Measurements from ENCODE around the gene NPTN.

DNA sequence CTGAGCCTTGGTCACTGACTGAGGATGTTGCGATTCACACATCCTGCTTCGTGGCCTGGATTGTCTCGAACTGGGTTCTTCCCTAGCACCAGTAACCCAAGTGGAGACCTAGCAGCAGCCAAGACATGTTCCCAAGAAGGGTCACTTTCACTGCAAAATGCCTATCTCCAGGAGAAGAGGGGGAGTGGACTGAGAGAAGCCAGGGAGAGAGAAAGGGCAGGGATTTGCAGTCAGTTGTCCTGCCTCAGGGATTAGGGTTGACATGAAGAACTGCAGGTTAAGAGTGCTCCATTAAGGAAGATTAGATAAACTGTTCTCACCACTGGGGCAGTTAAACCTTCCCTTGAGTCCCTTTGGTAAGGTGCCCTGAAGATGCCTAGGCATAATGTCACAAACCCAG is 45.3 kb upstream of the NPTN start:
- no peak for TF ChIP-seq POLR2A (IDR thresholded peaks at IDR 0.05)
- TF ChIP-seq, protein P1, sequence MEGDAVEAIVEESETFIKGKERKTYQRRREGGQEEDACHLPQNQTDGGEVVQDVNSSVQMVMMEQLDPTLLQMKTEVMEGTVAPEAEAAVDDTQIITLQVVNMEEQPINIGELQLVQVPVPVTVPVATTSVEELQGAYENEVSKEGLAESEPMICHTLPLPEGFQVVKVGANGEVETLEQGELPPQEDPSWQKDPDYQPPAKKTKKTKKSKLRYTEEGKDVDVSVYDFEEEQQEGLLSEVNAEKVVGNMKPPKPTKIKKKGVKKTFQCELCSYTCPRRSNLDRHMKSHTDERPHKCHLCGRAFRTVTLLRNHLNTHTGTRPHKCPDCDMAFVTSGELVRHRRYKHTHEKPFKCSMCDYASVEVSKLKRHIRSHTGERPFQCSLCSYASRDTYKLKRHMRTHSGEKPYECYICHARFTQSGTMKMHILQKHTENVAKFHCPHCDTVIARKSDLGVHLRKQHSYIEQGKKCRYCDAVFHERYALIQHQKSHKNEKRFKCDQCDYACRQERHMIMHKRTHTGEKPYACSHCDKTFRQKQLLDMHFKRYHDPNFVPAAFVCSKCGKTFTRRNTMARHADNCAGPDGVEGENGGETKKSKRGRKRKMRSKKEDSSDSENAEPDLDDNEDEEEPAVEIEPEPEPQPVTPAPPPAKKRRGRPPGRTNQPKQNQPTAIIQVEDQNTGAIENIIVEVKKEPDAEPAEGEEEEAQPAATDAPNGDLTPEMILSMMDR (IDR thresholded peaks at IDR 0.05) = no peak
